Measurements from ENCODE around the gene USP25.
"Not testable (repeated sequence)": the region's sequence is repeated elsewhere in the genome, so short reads cannot be mapped to it uniquely, and the experiment has no call there.

Gene USP25

DNA sequence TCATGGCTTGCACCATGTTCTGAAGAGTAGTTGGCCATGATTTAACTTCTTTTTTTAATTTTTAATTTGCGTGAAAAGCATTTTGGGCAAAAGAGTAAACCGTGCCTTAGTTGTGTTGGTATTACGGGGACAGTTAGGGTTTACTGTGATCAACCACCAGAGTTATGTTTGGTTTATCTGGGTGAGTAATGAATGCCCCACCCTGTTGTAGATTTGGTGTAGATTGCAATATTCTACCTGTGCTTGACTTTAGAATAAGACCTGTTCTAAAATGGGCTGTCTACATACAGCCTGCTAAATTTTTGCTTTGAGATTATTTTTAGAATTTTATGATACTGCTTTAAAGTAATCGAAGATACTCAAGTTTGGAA is 1.4 kb downstream of the USP25 start:
- DNase-seq (ENCODE audit: low read depth): no peak

DNA sequence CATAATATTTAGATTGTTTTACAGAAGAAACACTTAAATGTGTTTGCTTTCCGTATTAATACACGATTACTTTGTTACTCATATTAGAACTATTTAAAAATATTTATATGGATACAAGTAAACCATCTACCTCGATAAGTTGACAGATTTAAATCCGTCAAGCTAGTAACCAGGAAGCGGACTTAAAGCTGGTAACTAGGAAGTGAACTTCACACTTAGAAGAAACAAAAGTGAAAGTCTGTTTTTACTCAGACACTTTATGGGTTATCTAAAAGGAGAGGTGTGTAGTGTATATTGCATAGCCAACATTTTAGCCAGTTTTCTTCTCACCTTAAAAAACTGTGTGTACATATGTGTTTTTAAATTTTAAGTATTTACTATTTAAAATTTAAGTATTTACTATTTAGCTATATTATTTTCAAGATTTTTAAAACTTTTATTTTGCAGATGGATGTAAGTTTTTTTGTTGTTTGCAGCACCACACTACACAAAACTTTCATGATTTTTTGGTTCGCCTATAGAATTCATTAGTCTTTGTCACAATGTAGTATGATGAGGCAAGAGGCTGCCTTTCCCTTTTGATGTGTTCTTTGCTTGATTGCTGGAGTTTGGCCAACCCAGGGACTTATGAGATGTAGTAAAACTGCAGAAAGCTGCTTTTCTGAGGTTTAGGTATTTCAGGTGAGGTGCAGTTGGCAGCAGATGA is 2.7 kb downstream of the USP25 start:
- no peak for DNase-seq (ENCODE audit: low read depth)

DNA sequence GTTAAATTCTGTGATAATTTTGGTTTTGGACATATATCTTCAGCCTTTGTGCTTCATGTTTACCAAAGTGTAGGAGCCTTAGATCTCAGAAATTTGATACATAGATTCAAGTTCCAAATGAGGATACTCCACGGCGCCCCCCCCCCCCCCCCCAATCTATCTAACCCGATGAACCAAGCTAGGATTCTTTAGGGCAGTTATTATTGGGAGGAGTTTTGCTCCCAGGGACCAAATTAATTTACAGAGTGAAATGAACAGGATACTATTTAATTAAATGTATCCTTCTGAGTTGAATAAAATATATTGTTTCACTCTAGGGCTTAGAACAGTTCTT is 3.2 kb downstream of the USP25 start:
- DNase-seq (ENCODE audit: low read depth): no peak

DNA sequence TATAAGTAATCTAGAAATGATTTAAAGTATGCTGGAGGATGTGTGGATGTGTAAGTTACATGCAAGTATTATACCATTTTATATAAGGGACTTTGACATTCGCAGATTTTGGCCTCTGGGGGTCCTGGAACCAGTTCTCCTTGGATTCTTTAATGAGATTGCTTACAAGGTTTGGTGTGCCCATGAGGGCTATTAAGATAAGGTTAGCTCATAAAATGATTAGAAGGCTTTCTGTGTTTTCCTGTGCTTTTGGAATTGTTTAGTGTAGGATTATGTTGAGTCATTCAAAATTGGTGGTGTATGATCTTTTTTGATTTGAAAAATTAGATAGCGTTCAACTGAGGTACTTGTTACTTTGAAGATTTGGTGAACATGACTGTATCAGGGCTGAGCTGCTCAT is 5.6 kb downstream of the USP25 start:
- DNase-seq (ENCODE audit: low read depth): no peak

DNA sequence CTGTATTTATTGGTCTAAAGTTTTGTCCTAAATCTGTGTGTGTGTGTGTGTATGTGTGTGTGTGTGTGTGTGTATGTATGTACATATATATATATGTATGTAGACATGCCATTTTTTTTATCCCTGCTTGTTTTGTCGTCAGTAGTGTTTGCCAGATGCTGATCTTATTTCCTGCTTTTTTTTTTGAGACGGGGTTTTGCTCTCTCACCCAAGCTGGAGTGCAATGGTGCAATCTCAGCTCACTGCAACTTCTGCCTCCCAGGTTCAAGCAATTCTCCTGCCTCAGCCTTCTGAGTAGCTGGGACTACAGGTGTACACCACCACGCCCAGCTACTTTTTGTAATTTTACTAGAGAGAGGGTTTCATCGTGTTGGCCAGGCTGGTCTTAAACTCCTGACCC is 6.1 kb downstream of the USP25 start:
- not testable (repeated sequence) for DNase-seq (ENCODE audit: low read depth)

DNA sequence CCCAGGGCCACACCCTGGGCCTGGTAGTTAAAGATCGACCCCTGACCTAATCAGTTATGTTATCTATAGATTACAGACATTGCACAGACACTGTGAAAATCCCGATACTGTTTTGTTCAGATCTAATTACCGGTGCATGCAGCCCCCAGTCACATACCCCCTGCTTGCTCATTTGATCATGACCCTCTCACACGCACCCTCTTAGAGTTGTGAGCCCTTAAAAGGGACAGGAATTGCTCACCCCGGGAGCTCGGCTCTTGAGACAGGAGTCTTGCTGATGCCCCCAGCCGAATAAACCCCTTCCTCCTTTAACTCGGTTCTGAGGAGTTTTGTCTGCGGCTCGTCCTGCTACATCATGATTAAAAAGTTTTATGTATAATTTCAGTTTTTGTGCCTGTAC is 9.0 kb downstream of the USP25 start:
- not testable (repeated sequence) for DNase-seq (ENCODE audit: low read depth)

DNA sequence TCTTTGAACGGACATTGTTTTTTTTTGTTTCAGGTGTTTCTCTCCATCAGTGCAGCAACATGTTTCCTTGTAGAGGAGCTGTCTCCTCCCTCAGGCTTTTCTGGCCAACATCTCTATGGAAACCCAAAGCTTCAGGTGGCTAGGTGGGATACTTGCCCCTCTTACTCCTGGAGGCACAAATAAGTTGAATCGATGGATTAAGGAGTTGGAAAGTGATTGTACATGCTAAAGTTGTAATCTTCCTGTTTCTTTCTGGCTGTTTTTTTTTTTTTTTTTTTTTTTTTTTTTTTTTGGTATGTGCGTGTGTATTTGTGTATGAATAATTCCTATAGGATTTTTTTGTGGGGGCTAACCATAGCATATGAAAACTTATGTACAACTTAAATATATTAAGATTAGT is 10.6 kb downstream of the USP25 start:
- no peak for DNase-seq (ENCODE audit: low read depth)

DNA sequence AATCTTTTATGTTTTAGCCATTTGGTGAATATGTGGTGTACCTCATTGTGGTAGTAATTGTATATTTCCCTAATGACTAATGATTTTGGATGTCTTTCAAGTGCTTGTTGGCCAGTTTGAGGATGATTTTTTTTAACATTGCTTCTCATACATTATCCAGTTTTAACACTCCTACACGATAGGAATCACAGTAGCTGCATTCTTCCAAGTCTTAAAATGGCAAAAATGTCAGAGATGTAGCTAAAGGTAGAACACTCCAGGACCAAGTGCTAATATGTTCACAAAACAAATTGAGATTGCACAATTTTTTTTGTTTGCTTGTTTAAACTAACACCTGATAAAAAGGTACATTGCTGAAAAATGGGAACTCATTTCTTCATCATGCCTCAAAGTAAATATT is 11.7 kb downstream of the USP25 start:
- DNase-seq (ENCODE audit: low read depth): no peak

DNA sequence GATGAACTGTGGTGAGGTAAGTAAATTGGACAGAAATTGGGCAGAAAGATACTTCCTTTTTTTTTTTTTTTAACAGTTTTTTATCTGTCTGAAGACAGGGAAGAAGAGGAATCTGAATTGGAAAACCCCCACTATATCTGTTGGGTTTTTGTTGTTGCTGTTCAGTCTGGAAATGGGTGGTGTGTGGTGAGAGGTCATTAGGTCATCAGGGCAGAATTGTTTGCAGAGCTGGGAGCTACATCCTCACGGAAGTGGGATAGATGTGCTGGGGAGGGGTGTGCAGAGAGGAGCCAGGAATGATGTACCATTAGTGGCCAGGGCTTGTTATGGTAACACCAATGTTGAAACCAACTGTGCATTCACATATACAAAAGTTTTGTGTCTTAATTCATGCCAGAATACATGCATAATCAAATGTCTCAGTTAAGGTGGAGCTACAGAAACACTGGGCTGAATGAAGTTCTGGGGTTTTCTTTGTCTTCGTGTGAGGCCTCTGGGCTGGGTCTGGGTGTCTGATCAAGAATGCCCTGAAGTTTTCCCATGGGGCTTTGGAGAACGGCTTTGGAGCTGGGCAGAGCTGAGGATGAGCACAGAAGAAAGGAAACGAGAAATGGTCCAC is 12.4 kb downstream of the USP25 start:
- DNase-seq (ENCODE audit: low read depth): no peak

DNA sequence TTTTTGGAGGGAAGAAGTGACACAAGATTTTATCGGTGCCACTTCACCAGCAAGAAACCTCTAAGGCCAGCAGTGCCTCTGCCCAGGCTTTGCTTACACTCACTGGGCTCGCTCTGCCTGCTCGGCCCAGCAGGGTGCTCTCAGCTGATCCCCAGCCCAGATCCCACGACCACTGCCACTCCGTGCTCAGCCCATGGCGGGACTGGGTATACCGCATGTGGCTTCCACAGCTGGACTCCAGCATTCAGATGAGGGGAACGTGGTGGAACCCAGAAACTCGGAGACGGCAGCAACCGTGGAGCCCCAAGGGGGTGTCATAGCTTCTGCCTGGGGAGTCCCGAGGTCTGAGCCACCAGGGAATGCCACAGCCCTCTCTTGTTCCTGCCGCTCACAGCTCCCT is 12.9 kb downstream of the USP25 start:
- DNase-seq (ENCODE audit: low read depth): no peak

DNA sequence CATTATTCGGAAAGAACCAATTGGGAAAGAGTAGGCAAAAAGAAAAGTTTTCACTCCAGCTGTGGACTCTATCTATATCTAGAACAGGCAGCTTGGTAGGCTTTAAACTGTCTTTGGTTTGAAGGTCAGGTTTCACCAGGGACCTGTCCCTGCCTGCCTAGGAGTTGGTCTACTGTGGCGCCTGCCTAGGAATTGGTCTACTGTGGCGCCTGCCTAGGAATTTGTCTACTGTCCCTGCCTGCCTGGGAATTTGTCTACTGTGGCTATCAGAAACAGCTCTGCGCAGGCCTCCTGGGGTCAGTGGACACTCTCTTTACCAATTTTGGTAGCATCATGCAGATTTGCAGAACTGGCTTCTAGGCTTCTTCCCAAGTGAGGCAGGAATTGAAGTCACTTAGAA is 13.8 kb downstream of the USP25 start:
- DNase-seq (ENCODE audit: low read depth): no peak

DNA sequence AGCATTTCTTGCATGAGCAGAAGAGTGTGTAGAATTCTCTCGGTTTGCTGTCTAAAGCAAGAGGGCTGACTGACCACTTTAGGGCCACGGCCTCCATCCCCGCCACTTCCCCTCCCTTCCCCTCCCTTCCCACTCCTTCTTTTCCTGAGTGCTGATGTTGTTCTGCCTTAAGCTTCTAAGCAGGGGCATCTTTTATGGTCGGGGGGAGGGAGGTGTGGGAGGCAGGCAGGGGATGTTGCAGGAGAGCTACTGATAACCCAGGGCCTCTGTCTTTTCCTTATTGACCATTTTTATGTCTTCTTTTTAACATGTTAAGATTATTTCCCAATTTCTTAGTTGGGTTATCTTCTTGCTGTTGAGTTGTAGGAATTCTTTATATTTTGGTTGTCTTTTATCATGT is 15.1 kb downstream of the USP25 start:
- no peak for DNase-seq (ENCODE audit: low read depth)

DNA sequence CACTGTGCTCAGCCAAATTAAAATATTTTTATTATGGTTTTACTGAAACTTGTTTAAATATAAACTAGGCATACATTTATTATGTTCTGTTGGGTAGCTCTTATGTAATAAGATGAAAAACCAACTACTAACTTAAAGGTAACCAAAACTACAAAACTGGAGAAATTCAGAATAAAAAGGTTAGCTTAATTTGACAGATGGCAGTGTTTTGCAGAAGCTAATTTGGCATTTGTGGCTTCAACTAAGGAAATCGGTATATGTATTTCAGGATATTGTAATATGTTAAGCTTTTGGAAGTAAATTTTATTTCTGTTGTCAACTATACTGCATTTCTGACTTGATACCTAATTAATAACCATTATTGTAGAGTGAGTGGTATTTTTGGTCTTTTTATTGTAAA is 18.8 kb downstream of the USP25 start:
- no peak for DNase-seq (ENCODE audit: low read depth)

DNA sequence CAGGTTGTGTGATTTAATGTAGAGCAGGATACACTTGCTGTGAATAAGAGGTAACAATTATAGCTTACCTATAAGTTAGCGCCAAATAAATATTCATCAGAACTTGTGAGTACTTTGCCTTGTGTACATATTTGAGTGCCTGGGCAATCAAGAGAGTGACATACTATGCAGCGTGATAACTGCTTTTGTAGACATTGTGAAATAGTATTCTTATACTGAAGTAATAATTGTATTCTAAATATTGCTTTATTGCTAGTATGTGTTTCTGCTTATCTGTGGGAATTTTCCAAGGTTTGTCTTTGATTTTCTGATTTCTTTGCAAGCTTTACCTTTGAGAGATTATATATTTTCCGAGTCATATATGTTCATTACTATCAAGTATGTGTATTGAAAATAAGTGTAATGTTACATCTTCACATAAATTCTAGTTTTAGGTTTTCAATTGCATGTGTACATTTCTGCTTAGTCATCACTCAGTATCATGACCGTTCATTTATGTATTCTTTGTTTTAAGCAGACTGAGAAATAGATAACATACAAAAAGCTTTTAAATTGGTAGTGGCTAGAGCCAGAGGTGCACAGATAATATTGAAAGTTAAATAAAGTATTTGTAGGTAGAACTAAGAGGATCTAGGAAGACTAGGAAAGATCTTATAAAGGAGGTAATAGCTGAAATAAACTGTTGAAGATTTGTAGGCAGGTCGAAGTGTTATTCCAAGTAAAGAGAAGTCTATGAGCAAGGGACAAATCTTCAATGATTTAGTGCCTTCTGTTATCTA is 19.5 kb downstream of the USP25 start:
- no peak for DNase-seq (ENCODE audit: low read depth)

DNA sequence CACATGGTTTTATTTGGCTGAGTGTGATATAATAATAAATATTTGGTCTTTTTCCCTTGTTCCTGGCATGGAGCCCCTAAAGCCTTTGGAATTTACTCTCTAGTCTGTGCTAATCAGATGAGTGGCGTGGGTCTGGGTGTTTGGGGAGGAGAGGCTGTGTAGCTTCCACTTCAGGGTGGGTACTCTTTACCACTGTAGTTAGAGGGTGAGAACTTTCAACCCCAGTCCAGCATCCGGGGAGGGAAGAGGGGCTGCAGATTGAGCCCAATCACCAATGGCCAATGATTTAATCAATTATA is 20.0 kb downstream of the USP25 start:
- DNase-seq (ENCODE audit: low read depth): no peak

DNA sequence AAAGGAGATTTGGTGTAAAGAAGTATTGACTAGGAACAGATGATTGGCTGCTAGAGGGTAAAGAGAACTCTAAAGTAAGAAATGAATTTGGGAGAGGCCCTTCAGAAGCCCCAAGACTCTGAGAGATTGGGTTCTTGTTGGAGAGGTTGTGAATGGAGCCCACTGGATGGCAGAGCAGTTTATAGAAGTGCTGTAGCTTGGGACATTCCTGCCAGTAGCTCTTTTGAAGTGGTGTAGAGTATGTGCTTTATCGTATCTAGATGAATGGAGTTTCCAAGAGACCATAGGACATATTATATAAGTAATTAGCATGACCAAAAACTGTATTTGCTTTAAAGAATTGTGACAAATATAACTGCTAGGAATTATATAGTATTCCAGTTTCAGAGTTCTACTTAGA is 21.3 kb downstream of the USP25 start:
- no peak for DNase-seq (ENCODE audit: low read depth)

DNA sequence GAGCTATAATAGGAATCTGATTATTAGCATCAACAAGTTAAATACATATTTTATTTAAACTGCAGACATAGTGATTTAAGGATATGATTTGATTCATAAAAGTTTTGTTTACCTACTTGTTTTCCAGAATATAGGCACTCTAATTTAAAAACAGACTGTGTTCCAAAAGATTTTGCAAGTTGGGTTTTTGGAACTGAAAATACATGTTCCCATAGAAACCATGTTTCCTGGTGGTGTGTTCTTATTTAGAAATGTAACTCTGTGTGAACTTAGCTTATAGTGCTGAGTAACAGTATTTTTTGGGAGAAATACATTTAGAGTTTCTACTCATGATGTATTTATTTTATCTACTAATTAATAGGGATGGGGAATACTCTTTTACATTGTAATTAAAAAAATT is 21.8 kb downstream of the USP25 start:
- DNase-seq (ENCODE audit: low read depth): no peak

DNA sequence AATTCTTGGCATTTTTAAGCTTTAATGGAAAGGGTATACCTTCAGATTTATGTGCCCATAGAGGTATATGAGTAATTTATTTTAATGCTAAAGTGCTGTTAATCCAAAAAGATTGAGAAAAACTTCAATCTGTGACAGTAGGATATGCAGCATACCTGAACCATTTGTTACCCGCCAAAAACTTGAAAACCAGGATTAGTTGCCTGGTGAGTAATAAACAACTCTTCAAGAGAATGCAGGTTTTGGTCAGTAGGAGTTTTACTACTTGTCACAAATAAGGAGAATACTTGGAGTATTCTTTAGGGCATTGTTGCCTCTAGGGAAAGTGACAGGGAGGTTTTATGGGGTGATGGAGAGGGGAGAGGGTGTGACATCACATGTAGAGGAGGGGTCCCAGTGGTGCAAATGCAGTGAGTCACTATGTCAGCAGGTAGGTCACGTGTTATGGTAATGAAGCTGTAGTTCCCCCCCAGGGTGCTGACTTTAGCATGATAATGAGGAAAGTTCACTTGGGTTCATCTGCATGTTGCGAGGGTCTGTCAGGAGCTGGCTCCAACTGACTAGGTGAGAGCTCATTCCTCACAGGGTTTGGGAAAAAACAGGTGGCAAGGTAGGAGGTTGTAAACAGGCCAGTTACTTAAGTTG is 23.1 kb downstream of the USP25 start:
- DNase-seq (ENCODE audit: low read depth): no peak

DNA sequence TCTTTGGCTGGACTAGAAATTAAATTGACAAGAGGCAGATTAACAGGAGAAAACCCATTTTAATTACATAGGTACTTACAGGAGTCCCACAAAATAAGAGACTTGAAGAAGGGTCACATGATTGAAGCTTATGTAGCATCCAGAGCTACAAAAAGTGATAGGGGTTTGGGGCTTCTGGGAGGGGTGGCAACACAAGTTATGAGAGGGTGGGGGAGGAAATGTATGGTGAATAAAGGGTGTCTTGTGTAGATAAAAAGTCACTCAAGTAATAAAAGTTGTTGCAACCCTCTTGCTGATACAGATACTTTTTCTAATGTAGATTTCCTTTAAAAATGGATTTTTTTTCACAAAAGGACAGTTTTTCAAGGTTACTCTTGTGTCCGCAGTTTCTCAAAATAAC is 24.0 kb downstream of the USP25 start:
- DNase-seq (ENCODE audit: low read depth): no peak

DNA sequence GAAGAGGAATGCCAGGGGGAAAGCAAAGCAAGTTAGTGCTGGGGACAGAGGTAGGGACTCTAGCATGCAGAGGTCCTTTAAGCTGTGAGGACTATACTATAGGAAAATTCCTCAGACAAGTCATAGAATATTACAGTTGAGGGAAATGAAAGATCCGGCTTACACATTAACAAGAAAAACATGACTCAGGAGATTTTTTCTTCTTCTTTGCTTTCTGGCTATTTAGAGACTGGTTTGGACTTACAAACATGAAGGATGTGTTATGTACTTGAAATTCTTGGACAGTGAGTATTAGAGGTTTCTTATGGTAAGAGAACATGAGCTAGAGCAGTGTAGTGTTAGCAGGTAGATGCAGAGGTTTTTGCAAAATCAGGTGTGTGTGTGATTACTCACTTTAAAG is 24.9 kb downstream of the USP25 start:
- DNase-seq (ENCODE audit: low read depth): no peak

DNA sequence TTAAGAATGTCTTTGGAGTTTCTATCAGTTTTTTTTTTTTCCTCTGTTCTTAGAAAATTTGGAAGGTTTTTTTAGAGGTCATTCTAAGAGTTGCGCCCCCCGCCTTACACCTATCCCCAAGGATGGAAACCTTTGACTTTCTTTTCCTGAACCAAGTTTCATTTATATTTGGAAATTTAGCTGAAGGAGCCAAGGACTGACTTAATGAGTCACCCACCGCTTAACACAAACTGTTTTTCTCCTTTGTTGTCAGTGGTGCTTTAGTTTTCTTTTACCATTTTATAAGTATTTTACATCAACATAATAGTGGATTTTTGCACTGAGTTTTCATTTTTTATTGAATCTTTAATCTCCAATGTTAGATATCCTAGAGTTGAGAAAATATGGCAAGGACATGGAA is 25.3 kb downstream of the USP25 start:
- no peak for DNase-seq (ENCODE audit: low read depth)

DNA sequence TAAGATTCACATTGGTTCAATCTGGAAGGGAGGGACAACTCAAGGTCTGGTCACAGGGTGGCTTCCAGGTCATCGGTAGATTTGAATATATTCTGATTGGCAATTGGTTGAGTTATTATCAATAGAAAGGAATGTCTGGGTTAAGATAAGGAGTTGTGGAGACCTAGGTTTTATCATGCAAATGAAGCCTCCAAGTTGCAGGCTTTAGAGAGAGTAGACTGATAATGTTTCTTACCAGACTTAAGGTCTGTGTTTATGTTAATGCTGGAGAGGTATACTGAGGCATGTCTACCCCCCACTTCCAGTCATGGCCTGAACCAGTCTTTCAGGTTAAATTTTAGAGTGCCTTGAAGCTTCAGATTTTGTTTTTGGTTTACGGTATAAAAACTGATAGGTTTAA is 29.7 kb downstream of the USP25 start:
- no peak for DNase-seq (ENCODE audit: low read depth)

DNA sequence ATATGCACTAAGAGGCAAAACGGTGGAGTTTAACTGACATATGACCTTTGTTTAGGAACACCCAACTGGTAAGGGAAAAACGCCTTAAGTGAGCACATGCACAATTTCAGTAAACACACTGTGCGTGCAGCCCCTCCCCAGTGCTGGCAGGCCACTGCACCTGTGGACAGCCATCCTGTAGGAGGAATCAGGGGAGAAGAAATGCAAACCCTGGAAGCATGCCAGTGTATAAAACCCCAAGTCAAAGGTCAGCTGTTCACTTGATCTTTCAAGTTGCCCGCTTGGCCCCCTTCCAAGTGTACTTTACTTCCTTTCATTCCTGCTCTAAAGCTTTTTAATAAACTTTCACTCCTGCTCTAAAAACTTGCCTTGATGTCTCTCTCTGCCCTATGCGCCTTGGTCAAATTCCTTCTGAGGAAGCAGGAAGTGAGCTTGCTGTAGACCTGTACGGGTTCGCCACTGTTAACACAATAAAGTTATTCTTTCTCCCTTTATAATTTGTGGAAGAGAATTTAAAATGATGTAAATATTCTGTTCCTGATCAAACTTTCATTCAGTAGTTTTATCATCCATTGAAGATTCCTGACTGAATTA is 31.8 kb downstream of the USP25 start:
- DNase-seq (ENCODE audit: low read depth): no peak

All from T follicular helper cell (primary cell).